GM12878 (cell line): ENCODE results near the gene AFF1. TPM values are rescaled to one million over a fixed set of nuclear protein-coding genes. Genes with fewer than 3 reads are reported as not detected.
A peak's percentile ranks its signal among the peaks of the same experiment; 100 is the strongest.

Experiments
- ATAC-seq: fragments of 200-7000 bp; cut with Tn5 transposase; 3 replicates; pipeline ENCODE4 v1.9.1; 2020; ENCODE audit warnings: mild to moderate bottlenecking, moderate library complexity
- BruUV-seq: library from RNA; stranded (reverse); fragments of 400-500 nt; replicated peaks from 2 replicates; lab custom pipeline; 2021; lab: Mats Ljungman, UMichigan
- CTCF ChIA-PET: fragments of 300-600 bp; sonication (Branson Sonifier 250); formaldehyde crosslinking; extraction: SDS; loops from one replicate; lab custom pipeline; 2021; ENCODE audit warnings: inconsistent platforms; lab: Yijun Ruan, JAX
- POLR2A ChIA-PET: fragments of 350-600 bp; formaldehyde crosslinking; extraction: SDS; loops from one replicate; lab custom pipeline; 2021; ENCODE audit warnings: inconsistent platforms; lab: Charles Lee
- RAD21 ChIA-PET: fragments of 300-600 bp; sonication (Branson Sonifier 250); formaldehyde crosslinking; loops from one replicate; lab custom pipeline; 2023; ENCODE audit warnings: antibody characterized with exemption; ENCODE audit not compliant: unreplicated experiment; lab: Charles Lee
- SMC1A ChIA-PET: fragments of 300-600 bp; sonication (Branson Sonifier 250); formaldehyde crosslinking; loops from one replicate; lab custom pipeline; 2023; ENCODE audit not compliant: unreplicated experiment, uncharacterized antibody; lab: Charles Lee
- DNase-seq: peaks from one replicate; pipeline ENCODE4 v3.0.0-alpha.2; 2011; ENCODE audit warnings: low read depth, low spot score
- FAIRE-seq: peaks from 3 replicates; lab custom pipeline; 2011; peaks lifted over from hg19 to GRCh38; lab: Jason Lieb, UNC
- H2AFZ ChIP-seq: 2 replicates; pipeline ENCODE4 v1.6.0; 2011; ENCODE audit warnings: low read depth, low read length, control low read depth; ENCODE audit not compliant: control insufficient read depth
- H3K27ac ChIP-seq: 2 replicates; pipeline ENCODE4 v1.5.1; 2011; ENCODE audit warnings: control low read depth; ENCODE audit not compliant: control insufficient read depth, insufficient read depth
- H3K27me3 ChIP-seq, 2 experiments: replicated peaks in 1 of 2; 2 replicates each; pipeline versions ENCODE4 v1.6.0 to v1.6.1; 2011; ENCODE audit warnings: low read length in 1 of 2; ENCODE audit not compliant: control insufficient read depth in 2 of 2, insufficient read depth in 2 of 2
- H3K36me3 ChIP-seq, 2 experiments: 2 replicates each; pipeline ENCODE4 v1.5.1; 2011; ENCODE audit warnings: low read length in 1 of 2; ENCODE audit not compliant: control insufficient read depth in 2 of 2, insufficient read depth in 2 of 2
- H3K4me1 ChIP-seq: 2 replicates; pipeline ENCODE4 v1.6.1; 2011; ENCODE audit warnings: mild to moderate bottlenecking, low read length, moderate library complexity, mixed read lengths; ENCODE audit not compliant: control insufficient read depth, insufficient read depth
- H3K4me2 ChIP-seq: 2 replicates; pipeline ENCODE4 v1.6.0; 2011; ENCODE audit warnings: control low read depth; ENCODE audit not compliant: control insufficient read depth, insufficient read depth
- H3K4me3 ChIP-seq: fragments of 200-600 bp; sonication (generic); 2 replicates; pipeline ENCODE4 v1.5.1; 2016
- H3K79me2 ChIP-seq: 2 replicates; pipeline ENCODE4 v1.6.0; 2011; ENCODE audit warnings: low read length; ENCODE audit not compliant: control insufficient read depth, insufficient read depth
- H3K9ac ChIP-seq: 2 replicates; pipeline ENCODE4 v1.8.0; 2011; ENCODE audit warnings: low read length, control low read depth, mixed read lengths; ENCODE audit not compliant: control insufficient read depth, insufficient read depth
- H3K9me3 ChIP-seq: replicated peaks from 3 replicates; pipeline ENCODE4 v1.5.1; 2011; ENCODE audit warnings: mild to moderate bottlenecking, low read length; ENCODE audit not compliant: control insufficient read depth, insufficient read depth
- H4K20me1 ChIP-seq: 2 replicates; pipeline ENCODE4 v1.6.0; 2011; ENCODE audit not compliant: control insufficient read depth, insufficient read depth
- MEF2A ChIP-seq: IDR thresholded peaks from 2 replicates; pipeline ENCODE4 v1.6.1; 2011; ENCODE audit warnings: low read depth, mild to moderate bottlenecking, low read length, moderate library complexity; ENCODE audit not compliant: insufficient read depth
- MTA2 ChIP-seq: fragments of 450-650 bp; IDR thresholded peaks from 2 replicates; pipeline ENCODE4 v1.6.1; 2016; ENCODE audit warnings: low read depth, mild to moderate bottlenecking, moderate library complexity
- MYC ChIP-seq: IDR thresholded peaks from 2 replicates; pipeline ENCODE4 v1.6.1; 2011; ENCODE audit warnings: mild to moderate bottlenecking, low read length, moderate library complexity, inconsistent platforms; ENCODE audit not compliant: insufficient read depth, insufficient replicate concordance, insufficient read length, severe bottlenecking
- NFIC ChIP-seq: IDR thresholded peaks from 2 replicates; pipeline ENCODE4 v1.6.1; 2012; ENCODE audit warnings: low read depth, mild to moderate bottlenecking, inconsistent platforms, low read length, moderate library complexity
- POU2F2 ChIP-seq: IDR thresholded peaks from 3 replicates; pipeline ENCODE4 v1.6.1; 2011; ENCODE audit warnings: low read depth, mild to moderate bottlenecking, low read length, borderline replicate concordance
- RAD21 ChIP-seq: IDR thresholded peaks from 2 replicates; pipeline ENCODE4 v1.6.1; 2011; ENCODE audit warnings: mild to moderate bottlenecking, low read depth, low read length, moderate library complexity; ENCODE audit not compliant: insufficient read depth
- RAD51 ChIP-seq: fragments of 450-650 bp; IDR thresholded peaks from 2 replicates; pipeline ENCODE4 v1.6.1; 2016; ENCODE audit warnings: moderate library complexity, mild to moderate bottlenecking, inconsistent platforms
- RB1 ChIP-seq: fragments of 450-650 bp; formaldehyde crosslinking; IDR thresholded peaks from 2 replicates; pipeline ENCODE4 v1.6.1; 2017; ENCODE audit warnings: mild to moderate bottlenecking, borderline replicate concordance
- TCF3 ChIP-seq: IDR thresholded peaks from 2 replicates; pipeline ENCODE4 v1.6.1; 2012; ENCODE audit warnings: low read depth, mild to moderate bottlenecking, low read length, borderline replicate concordance; ENCODE audit not compliant: insufficient read depth
- YY1 ChIP-seq: IDR thresholded peaks from 2 replicates; pipeline ENCODE4 v1.6.1; 2011; ENCODE audit warnings: low read depth, mild to moderate bottlenecking, low read length
- ZNF384 ChIP-seq: IDR thresholded peaks from 2 replicates; pipeline ENCODE4 v1.6.1; 2012; ENCODE audit warnings: low read depth, mild to moderate bottlenecking, low read length, improper control_type of control experiment, borderline replicate concordance
- WGBS: methylation state at CpG from one replicate; pipeline ENCODE4 v1.1.6; 2016; ENCODE audit warnings: low lambda C conversion rate; ENCODE audit not compliant: insufficient replicate concordance, insufficient coverage; ENCODE audit errors: missing lambda C conversion rate; 5-methylcytosine and 5-hydroxymethylcytosine counted together
- in situ Hi-C: fragments of 300-500 bp; cut with MboI; formaldehyde crosslinking; loops from 9 replicates; pipeline ENCODE4 v1.14.3; 2018; ENCODE audit warnings: mixed read lengths
- intact Hi-C: fragments of 100-400 bp; cut with micrococcal nuclease; formaldehyde crosslinking; loops from one replicate; pipeline ENCODE4 v1.14.2; 2022; ENCODE audit not compliant: unreplicated experiment
- polyA plus RNA-seq, 11 experiments: library from polyadenylated mRNA; depleted of rRNA in 4 of 11; unstranded in 6 of 11; stranded (reverse) in 5 of 11; fragments of >200 nt; fragmentation: Nextera tagmentation in 4 of 11; fragmentation: Illumina TruSeq in 1 of 11; extraction: Ambion mirVana in 4 of 11; extraction: Trizol in 1 of 11; gene quantifications; 1 replicate in 1 of 11; 2 replicates in 10 of 11; pipeline versions ENCODE4 v1.2.1 to v1.2.3, GENCODE V29; 2011 to 2016; ENCODE audit warnings: inconsistent platforms in 2 of 11, missing spikeins in 2 of 11, low read depth in 1 of 11
- total RNA-seq, 4 experiments: library from RNA; depleted of rRNA in 3 of 4; stranded (reverse); fragments of >200 nt in 3 of 4; fragmentation: Illumina TruSeq in 1 of 4; extraction: Trizol in 1 of 4; gene quantifications; 2 replicates each; pipeline versions ENCODE4 v1.2.1 to v1.2.3, GENCODE V29; 2013 to 2021
- TF ChIP-seq, protein P1 (sequence below): fragments of 450-650 bp; IDR thresholded peaks from 2 replicates; pipeline ENCODE4 v1.6.1; 2017; ENCODE audit warnings: borderline replicate concordance
- TF ChIP-seq, protein P2 (sequence below): IDR thresholded peaks from 2 replicates; pipeline ENCODE4 v1.6.1; 2011; ENCODE audit warnings: borderline replicate concordance, low read depth, mild to moderate bottlenecking, moderate library complexity, mixed read lengths, low read length; ENCODE audit not compliant: insufficient read depth; ENCODE audit errors: extremely low read length

AFF1 gene
- total and polyA plus RNA-seq, 10 of the 15 experiments (the other 5 are each of a cell fraction or from before 2014, with no cell fraction given), result 3.5 to 56.1 (median 21.5) TPM

DNA sequence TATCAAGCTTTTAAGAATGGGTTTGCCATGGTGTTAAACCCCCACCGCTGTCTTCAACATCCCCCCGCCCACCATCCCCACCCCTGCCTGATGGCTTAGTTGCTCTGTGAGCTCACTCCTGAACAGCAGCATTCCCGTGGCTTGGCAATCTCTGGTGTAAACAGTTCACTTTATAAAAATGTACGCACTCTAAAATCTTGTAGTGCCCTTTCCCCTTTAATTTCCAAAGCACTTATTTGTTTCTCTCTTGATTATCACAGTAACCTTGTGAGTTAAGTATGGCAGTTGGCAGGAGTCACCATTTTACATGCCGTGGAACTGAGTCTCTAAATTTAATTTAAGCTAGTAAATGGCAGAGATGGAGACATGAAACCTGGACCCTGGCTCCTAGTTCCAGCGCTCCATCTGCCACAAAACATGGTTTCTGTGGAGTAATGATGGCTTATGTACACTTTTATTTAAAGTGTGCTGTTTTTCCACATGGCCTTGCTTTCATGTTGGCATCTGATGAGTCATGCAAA, 123.1 kb downstream of the AFF1 start (continued):
- TF ChIP-seq, protein P1, sequence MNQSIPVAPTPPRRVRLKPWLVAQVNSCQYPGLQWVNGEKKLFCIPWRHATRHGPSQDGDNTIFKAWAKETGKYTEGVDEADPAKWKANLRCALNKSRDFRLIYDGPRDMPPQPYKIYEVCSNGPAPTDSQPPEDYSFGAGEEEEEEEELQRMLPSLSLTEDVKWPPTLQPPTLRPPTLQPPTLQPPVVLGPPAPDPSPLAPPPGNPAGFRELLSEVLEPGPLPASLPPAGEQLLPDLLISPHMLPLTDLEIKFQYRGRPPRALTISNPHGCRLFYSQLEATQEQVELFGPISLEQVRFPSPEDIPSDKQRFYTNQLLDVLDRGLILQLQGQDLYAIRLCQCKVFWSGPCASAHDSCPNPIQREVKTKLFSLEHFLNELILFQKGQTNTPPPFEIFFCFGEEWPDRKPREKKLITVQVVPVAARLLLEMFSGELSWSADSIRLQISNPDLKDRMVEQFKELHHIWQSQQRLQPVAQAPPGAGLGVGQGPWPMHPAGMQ, result no peak
- TF ChIP-seq TCF3, result no peak
- TF ChIP-seq, all 136 proteins: peak for 0

DNA sequence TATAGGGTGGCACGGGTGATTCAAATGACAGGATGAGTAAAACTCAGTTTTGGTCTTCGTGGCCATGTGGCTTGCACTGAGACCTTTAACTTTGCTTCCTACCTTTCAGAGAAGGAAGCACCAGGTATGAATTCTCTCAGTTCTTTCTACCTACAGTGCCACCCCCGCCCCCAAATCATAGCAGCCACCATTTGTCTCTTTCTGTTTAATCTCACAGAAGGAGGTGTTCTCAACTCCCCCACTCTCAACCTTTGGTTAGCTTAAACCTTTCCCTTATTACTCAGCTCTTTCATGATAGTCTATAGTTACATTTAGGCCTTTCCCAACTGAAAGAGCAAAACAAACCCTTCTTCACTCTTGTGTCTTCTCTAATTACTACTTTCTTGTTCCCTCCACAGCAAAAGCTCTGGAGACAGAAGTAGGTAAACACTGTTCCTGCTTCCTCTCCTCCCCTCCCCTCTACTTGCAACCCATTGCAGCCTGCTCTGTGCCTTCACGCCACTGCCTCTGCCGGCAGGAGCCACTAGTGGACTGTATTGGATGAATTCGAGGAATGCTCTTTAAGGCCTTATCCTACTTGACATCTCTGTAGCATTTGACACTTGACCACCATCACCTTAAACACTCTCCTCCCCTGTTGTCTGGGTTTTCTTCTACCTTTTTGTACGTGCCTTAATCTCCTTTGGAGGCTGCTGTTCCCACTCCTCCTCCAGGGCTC, 123.7 kb downstream of the AFF1 start:
- ChIA-PET POLR2A (interaction anchor here (0.5 to 1.3 kb wide), 3 partner anchors 14 to 86 kb away, joined by 3 to 7 read pairs (median 3); no protein-coding TSS in a partner anchor), CTCF (interaction anchor here (0.8 to 3.7 kb wide), 8 partner anchors 10 to 136 kb away, joined by 3 to 22 read pairs (median 4); no protein-coding TSS in a partner anchor), SMC1A (interaction anchor here (0.7 to 6.9 kb wide), 8 partner anchors 9 to 136 kb away, joined by 3 to 57 read pairs (median 4); no protein-coding TSS in a partner anchor), RAD21 (interaction anchor here (0.6 to 1.5 kb wide), 3 partner anchors 33 to 589 kb away, joined by 4 to 5 read pairs (median 4); no protein-coding TSS in a partner anchor)
- intact Hi-C loops (no loop called here), in situ Hi-C loops (no loop called here)
- 50% methylated on average over 7 of the region's 7 CpGs for WGBS
- TF ChIP-seq MEF2A (0 out of 2 replicates have a peak, but pooled peaks have one; percentile 31), MYC (no peak), MTA2 (no peak), POU2F2 (no peak), RAD51 (no peak), NFIC (peak; percentile 38; the same call in 1 of the 2 replicates), YY1 (0 out of 2 replicates have a peak, but pooled peaks have one; percentile 23), RB1 (no peak), ZNF384 (no peak), RAD21 (peak; percentile 43; the same call in 1 of the 2 replicates)
- TF ChIP-seq, protein P2, sequence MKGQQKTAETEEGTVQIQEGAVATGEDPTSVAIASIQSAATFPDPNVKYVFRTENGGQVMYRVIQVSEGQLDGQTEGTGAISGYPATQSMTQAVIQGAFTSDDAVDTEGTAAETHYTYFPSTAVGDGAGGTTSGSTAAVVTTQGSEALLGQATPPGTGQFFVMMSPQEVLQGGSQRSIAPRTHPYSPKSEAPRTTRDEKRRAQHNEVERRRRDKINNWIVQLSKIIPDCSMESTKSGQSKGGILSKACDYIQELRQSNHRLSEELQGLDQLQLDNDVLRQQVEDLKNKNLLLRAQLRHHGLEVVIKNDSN, result no peak
- Histone ChIP-seq H3K4me2 (peak overlapping the region; percentile 1; the same call in 1 of the 2 replicates), H3K9me3 (no peaks in the 10 kb centered on the region), H3K27me3 (no peaks in the 10 kb centered on the region), H2AFZ (no peak overlapping the region), H3K27ac (peak overlapping the region; percentile 4; the same call in 1 of the 2 replicates), H3K4me1 (peaks cover 37% of the 10 kb centered on the region), H3K36me3 (peaks cover 4 to 25% of the 10 kb centered on the region in 2 experiments; a peak in 3 of 4 replicates), H3K79me2 (peaks cover 82% of the 10 kb centered on the region), H4K20me1 (no peaks in the 10 kb centered on the region), H3K4me3 (no peak overlapping the region), H3K9ac (no peak overlapping the region)
- FAIRE-seq (no peak), DNase-seq (no peak), ATAC-seq (peak; percentile 56)
- BruUV-seq, result no TSS peak
